ENCODE measurements around the gene SYNM.
A peak's percentile ranks its signal among the peaks of the same experiment; 100 is the strongest.

SYNM gene

GRCh38 chr15:99176757-99177156 lies 71.9 kb downstream of the SYNM start:
- H3K36me3 ChIP-seq (ENCODE audit: control insufficient read depth, insufficient read depth, low read length): peaks cover 3% of the 10 kb centered on the region
- H3K9ac ChIP-seq (ENCODE audit: low read length): no peak overlapping the region

GRCh38 chr15:99177679-99178078 lies 72.8 kb downstream of the SYNM start:
- peak overlapping the region; percentile 99 for H3K27ac ChIP-seq (ENCODE audit: low read depth, low read length)
- H3K9ac ChIP-seq (ENCODE audit: low read length): no peak overlapping the region

More at GRCh38 chr15:99176757-99177156, 71.9 kb downstream of the SYNM start:
- Histone ChIP-seq H3K27ac (ENCODE audit: low read depth, low read length) (peak overlapping the region; percentile 99), H3K4me1 (ENCODE audit: control insufficient read depth, insufficient read depth, low read length) (peaks cover 54% of the 10 kb centered on the region), H3K27me3 (ENCODE audit: control insufficient read depth, insufficient read depth, low read length) (no peaks in the 10 kb centered on the region), H3K4me3 (ENCODE audit: low read length) (no peak overlapping the region)

DNA sequence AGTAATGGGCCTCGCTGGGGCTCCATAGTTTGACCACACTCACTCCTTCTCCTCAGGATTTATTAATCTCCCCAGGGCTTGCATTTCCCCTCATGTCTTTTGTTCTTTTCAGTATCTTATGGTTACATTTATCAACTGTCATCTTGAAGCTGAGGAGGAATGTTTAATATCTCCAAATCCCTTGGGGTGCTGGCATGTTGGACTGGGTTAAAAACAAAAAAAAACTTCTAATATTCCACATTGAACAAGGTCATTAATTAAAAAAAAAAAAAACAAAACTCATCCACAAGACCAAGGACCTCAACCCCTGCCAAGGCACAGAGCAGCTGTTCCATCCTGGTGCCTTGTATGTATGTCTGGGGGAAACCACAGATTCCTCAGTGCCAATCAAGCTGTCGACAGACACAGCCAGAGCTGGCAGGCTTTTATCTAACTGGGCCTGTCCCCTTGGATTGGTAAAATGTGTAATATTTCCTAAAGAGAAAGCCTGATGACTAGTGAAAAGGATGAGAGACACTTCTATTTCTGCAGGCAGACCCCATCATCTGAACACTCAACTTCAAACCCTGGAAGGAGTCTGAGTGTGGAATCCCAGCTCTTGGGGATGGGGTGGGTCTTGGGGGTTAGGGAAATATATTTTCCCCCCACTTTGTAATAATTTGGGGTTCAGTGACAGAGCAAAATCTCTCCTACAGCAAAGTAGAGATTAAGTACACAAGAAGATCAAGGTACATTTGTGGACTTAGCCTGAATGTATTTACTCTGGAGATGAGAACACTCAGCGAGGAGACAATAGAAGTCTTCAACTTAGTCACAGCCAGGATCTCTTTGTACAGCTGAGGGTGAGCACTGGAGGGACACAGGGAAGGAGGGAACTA lies 75.4 kb downstream of the SYNM start:
- Histone ChIP-seq H3K4me1 (ENCODE audit: control insufficient read depth, insufficient read depth, low read length) (peaks cover 39% of the 10 kb centered on the region), H3K4me3 (ENCODE audit: low read length) (no peak overlapping the region), H3K9ac (ENCODE audit: low read length) (no peak overlapping the region), H3K36me3 (ENCODE audit: control insufficient read depth, insufficient read depth, low read length) (no peaks in the 10 kb centered on the region), H3K27me3 (ENCODE audit: control insufficient read depth, insufficient read depth, low read length) (no peaks in the 10 kb centered on the region), H3K27ac (ENCODE audit: low read depth, low read length) (peak overlapping the region; percentile 64)

More at GRCh38 chr15:99177679-99178078, 72.8 kb downstream of the SYNM start:
- H3K36me3 ChIP-seq (ENCODE audit: control insufficient read depth, insufficient read depth, low read length): no peaks in the 10 kb centered on the region
- H3K4me1 ChIP-seq (ENCODE audit: control insufficient read depth, insufficient read depth, low read length): peaks cover 58% of the 10 kb centered on the region
- no peak overlapping the region for H3K4me3 ChIP-seq (ENCODE audit: low read length)
- no peaks in the 10 kb centered on the region for H3K27me3 ChIP-seq (ENCODE audit: control insufficient read depth, insufficient read depth, low read length)

DNA sequence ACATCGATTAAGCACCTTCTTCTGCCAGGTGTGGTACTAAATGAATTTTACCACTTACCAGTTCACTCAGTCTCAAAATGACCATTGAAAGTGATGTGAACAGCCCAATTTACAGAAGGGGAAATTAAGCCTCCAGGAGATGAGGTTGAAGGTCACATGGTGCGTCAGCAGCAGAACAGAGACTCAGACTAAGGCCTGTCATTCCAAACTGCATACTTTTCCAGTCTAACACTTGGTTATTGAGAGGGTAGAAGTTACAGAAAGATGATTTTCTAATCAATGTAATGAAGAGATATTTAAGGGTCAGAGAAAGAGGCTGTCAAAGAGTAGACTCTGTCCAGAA lies 76.1 kb downstream of the SYNM start:
- Histone ChIP-seq H3K27me3 (ENCODE audit: control insufficient read depth, insufficient read depth, low read length) (no peaks in the 10 kb centered on the region), H3K4me3 (ENCODE audit: low read length) (no peak overlapping the region), H3K36me3 (ENCODE audit: control insufficient read depth, insufficient read depth, low read length) (no peaks in the 10 kb centered on the region), H3K9ac (ENCODE audit: low read length) (no peak overlapping the region), H3K27ac (ENCODE audit: low read depth, low read length) (peak overlapping the region; percentile 64), H3K4me1 (ENCODE audit: control insufficient read depth, insufficient read depth, low read length) (peaks cover 33% of the 10 kb centered on the region)

- Histone ChIP-seq H3K27me3 (ENCODE audit: control insufficient read depth, insufficient read depth, low read length) (no peaks in the 10 kb centered on the region), H3K9ac (ENCODE audit: low read length) (no peak overlapping the region), H3K36me3 (ENCODE audit: control insufficient read depth, insufficient read depth, low read length) (no peaks in the 10 kb centered on the region), H3K4me1 (ENCODE audit: control insufficient read depth, insufficient read depth, low read length) (peaks cover 28% of the 10 kb centered on the region), H3K4me3 (ENCODE audit: low read length) (no peak overlapping the region), H3K27ac (ENCODE audit: low read depth, low read length) (peak overlapping the region; percentile 64)
These were observed 76.7 kb downstream of the SYNM start for GRCh38 chr15:99181545-99181971.

DNA sequence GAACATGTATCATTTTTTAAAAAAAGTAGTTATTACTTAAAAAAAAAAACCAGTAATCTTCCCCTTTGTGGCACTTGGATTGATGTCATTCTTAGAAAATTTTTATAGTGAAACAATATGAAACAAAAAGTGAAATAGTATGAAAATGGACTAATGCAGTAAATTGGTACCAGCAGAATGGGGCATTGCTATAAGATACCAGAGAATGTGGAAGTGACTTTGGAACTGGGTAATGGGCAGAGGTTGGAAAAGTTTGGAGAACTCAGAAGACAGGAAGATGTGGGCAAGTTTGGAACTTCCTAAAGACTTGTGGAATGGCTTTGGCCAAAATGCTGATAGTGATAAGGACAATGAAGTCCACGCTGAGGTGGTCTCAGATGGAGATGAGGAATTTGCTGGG lies 77.9 kb downstream of the SYNM start:
- Histone ChIP-seq H3K4me1 (ENCODE audit: control insufficient read depth, insufficient read depth, low read length) (peaks cover 19% of the 10 kb centered on the region), H3K9ac (ENCODE audit: low read length) (no peak overlapping the region), H3K36me3 (ENCODE audit: control insufficient read depth, insufficient read depth, low read length) (no peaks in the 10 kb centered on the region), H3K27ac (ENCODE audit: low read depth, low read length) (no peak overlapping the region), H3K27me3 (ENCODE audit: control insufficient read depth, insufficient read depth, low read length) (no peaks in the 10 kb centered on the region), H3K4me3 (ENCODE audit: low read length) (no peak overlapping the region)

Measured in rectal smooth muscle tissue (tissue), 1 donor.